Stimulated activated CD4-positive, alpha-beta T cell treated with anti-CD3 and anti-CD28 coated beads, TNF-alpha, amount 100 ng/mL, for 24 hours (primary cell): ENCODE measurements around the gene SESN2.
A peak's percentile ranks its signal among the peaks of the same experiment; 100 is the strongest.
"Not testable (repeated sequence)": the region's sequence is repeated elsewhere in the genome, so short reads cannot be mapped to it uniquely, and the experiment has no call there.

Experiments
- DNase-seq, 3 experiments: peaks; one replicate each; pipeline ENCODE4 v3.0.0-alpha.2; 2020; ENCODE audit warnings: low read depth in 3 of 3

SESN2 gene

DNA sequence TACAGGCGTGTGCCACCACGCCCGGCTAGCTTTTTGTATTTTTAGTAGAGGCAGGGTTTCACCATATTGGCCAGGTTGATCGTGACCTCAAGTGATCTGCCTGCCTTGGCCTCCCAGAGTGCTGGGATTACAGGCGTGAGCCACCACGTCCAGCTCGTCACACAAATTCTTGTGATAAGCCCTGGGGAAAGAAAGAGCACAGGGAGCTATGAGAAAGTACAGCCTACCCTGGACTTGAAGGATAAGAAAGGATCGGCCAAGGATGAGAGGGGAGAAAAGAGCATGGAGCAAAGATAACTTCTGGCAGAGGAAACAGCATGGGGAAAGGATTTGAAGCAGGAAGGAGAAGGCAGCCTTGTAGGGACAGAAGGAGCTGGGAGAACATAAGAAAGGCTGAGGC is 29.2 kb downstream of the SESN2 start:
- no peak for DNase-seq

- no peak for DNase-seq
Measured at GRCh38 chr1:28290851-28291250, 31.5 kb downstream of the SESN2 start.

GRCh38 chr1:28291711-28292110 is 32.4 kb downstream of the SESN2 start:
- DNase-seq, result no peak

DNA sequence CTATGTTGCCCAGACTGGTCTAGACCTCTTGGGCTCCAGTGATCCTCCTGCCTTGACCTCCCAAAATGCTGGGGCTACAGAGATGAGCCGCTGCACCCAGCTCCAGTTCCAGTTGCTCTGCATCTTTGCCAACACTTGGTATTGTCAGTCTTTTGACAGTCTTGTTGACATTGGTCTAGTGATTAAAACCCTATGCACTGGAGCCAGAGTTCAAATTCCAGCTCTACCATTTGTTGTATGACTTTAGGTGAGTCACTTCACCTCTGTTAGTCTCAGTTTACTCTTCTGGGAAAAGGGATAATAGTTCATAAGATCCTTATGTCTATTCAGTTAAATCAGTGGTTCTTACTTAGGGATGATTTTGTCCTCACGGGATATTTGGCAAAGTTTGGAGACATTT is 36.6 kb downstream of the SESN2 start:
- no peak for DNase-seq

DNA sequence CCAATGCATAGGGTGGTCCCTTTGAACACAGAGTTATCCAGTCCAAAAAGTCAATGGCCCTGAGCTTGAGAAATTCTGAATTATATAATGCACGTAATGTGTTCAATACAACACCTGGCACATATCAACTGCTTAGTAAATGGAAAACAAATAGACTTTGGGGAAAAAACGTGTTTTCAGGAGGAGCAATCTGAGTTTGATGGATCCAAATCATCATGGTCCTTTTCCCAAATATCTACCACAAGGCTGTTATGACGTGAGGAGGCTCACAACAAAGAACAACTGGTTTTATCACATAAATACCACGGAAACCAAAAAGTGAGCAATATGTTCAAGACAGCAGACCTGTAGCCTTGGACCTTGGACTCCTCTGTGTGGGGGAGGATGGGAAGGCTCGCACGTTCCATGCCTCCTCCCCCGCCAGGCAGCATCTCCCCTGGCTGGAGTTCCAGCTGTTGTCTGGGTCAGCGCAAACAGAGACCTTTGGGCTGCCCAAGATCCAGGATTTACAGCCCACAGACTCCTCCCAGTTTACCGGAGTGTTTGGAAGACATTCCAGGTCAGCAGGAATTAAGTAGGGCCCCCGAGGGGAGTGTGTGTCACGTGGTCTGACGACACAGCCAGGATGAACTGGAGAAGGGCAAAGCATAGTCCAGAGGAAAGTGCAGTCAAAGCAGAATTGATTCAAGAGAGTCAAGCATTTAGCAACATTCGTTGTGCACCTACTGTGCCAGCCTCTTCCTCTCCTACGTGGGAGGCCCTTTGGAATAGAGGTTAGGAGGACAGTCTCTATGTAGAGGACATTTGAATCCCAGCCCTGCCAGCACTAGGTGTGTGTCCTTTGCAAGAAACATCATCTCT is 37.3 kb downstream of the SESN2 start:
- DNase-seq, result no peak

- no peak for DNase-seq
Measured at GRCh38 chr1:28297826-28298225, 38.5 kb downstream of the SESN2 start.

DNA sequence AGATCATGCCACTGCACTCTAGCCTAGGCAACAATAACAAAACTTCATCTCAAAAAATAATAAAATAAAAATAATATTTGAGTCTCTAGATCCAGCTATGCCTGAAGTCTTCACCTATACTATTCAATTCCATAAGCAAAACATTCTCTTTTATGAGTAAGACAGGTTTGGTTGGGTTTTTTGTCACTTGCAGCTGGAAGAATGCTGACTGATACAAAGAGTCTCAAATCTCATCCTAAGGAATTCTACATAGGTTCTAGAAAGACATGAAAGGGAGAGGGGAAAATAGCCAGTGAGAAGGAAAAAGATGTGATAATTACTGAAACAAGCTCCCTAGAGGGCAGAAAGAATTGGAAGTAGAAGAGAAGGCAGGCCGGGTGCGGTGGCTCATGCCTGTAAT is 39.1 kb downstream of the SESN2 start:
- no peak for DNase-seq

DNA sequence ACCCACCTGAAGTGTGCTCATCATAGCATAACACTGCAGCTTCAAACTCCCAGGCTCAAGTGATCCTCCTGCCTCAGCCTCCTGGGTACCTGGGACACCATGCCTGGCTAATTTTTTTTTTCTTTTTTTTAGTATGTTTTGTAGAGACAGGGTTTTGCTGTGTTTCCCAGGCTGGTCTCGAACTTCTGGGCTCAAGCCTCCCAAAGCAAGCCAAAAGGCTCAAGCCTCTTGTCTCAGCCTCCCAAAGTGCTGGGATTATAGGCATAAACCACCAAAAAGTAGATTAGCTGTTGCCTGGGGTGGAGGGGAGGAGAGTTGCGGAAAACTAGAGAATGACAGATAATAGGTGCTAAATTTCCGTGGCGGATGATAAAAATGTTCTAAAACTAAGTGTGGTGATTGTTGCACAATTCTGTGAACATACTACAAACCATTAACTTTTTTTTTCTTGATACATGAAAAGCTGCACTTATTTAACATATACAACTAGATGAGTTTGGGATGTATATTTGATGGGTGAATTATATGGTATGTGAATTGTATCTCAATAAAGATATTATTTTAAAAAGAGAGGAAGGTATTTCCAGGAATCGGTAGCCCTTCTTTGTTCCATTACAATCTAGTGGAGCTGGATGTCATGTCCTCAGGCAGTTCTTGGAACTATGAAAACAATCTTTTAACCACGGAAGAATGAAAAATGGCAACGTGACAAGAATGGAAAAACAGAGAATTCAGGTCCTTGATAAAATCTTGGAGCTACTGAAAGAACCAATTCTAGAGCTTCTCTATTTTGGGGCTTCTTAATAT is 42.3 kb downstream of the SESN2 start:
- no peak for DNase-seq

DNA sequence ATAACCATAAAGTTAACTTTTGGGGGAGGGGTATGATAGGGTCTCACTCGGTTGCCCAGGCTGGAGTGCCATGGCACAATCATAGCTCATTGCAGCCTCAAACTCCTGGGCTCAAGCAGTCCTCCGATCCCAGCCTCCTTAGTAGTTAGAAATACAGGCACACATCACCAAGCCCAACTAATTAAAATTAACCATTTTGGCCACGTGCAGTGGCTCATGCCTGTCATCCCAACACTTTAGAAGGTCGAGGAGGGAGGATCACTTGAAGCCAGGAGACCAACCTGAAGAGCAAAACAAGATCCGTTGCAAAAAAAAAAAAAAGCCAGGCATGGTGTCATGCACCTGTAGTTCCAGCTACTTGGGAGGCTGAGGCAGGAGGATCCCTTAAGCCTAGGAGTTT is 42.9 kb downstream of the SESN2 start:
- DNase-seq, result no peak

GRCh38 chr1:28306301-28306949 is 47.1 kb downstream of the SESN2 start:
- no peak for DNase-seq

DNA sequence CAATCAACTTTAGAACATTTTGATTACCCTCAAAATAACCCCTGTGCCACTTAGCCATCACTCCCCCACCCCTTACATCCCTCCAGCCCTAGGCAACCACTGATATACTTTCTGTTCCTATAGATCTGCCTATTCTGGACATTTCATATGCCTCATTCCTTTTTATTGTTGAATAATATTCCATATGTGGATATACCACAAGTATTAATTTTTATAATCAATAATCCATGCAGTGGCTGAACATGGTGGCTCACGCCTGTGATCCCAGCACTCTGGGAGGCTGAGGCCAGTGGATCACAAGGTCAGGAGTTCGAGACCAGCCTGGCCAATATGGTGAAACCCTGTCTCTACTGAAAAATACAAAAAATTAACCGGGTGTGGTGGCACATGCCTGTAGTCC is 49.4 kb downstream of the SESN2 start:
- DNase-seq, result no peak

DNA sequence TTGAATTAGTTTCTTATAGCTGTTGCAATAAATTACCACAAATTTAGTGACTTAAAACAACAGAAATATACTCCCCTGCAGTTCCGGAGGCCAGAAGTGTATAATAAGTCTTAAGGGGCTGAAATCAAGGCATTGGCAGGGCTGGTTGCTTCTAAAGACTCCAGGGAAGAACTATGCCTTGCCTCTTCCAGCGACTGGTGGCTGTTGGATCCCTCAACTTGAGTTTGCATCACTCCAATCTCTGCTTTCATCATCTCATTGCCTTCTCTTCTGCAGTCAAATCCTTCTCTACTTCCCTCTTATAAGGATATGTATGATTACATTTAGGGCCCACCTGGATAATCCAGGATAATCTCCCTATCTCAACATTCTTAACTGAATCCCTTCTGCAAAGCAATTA is 50.4 kb downstream of the SESN2 start:
- DNase-seq, result no peak

DNA sequence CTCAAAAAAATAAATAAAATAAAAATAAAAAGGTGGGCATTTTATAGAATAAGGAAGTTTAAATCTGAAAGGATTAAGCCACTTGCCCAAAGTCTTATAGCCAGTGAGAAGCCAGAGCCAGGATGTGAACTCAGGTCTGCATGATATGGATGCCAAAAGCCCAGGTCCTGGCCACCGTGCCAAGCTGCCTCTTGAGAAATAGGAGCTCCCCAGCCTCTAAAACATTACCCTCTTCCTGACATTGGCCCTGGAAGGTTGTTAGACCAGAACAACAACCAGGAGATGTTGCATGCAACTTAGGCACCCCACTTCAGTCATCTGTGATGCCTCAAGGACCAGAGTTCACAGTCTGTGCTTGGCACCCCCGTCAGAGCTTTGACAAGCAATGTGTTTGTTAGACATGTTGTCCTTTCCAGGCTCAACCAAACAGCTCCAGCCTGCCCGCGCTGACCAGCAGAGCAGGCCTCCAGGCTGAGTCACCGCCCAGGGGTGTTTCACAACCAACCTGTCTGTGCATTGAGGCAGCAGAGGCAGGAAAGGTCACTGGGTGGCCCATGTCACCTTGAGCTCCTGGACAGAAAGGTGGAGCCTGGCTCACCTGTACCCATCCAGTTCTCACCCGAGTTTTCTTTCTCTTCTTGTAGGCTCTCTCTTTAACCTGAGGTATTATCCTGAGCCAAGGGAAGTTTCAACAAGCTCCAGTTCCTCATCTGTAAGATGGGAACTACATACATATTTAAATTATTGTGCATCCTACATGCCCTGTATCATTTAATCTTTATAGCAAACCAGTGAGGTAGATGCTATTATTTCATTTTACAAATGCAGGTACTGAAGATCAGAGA is 54.6 kb downstream of the SESN2 start:
- no peak for DNase-seq

DNA sequence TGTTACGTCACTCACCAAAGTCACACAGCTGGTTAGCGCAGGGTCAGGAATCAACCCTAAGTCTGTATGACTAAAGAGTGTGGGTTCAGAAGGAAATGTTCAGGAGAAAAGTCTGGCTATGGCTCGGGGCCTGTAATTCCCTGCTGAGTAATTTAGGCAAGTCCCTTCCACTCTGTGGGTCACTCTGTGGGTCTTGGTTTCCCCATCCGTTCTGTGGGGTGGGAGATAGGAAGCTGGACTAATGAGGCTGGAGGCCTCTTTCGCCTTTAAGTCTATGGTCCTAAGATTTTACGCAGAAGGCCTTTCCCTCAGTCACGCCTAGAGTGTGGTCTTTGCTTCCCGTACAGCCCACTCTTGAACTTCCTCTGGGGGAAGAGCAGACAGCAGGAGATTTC is 55.2 kb downstream of the SESN2 start:
- DNase-seq, result no peak

DNA sequence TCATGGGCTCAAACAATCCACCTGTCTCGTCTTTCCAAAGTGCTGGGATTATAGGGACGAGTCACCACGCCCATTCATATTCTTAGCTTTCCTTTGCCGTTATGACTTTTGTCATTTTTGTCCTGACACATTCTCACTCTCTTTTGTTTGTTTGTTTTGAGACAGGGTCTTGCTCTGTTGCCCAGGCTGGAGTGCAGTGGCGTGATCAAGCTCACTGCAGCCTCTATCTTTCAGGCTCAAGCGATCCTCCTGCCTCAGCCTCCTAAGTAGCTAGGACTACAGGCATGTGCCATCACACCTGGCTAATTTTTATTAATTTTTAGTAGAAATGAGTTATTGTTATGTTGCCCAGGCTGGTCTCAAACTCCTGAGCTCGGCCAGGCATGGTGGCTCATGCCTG is 57.7 kb downstream of the SESN2 start:
- DNase-seq, result no peak

DNA sequence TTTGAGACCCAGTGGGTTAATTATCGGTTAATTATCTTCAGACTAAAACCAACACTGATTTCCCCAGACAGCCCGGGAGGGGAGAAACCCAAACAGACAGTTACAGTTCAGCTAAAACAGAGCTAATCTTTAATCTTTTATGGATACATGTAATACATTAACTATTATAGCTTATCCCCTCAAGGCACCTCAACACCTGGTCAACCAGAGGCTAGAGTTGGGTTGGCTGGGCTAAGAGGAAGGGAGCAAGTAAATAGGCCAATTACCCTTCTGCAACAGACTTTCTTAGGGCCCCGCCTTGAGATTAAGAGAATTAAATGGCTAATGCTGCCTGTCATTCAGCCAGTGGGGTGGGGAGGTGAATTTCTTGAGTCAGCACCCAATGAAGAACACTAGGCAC is 62.9 kb downstream of the SESN2 start:
- DNase-seq, result no peak

DNA sequence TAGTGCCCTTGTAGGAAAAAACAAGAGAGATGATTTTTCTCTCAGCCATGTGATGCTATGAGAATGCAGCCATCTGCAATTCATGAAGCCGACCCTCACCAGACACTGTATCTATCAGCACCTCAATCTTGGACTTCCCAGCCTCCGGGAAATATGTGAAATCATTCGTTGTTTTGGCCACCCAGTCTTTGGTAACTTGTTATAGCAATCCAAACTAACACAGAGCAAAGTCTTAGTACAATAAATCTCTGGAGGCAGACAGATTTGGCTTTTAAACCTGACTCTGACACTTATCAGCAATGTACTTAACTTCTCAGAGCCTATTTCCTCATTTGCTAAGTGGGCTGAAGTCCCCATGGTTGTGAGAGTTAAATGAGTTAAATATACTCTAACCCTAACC is 64.4 kb downstream of the SESN2 start:
- DNase-seq, result no peak

GRCh38 chr1:28326515-28326914 is 67.2 kb downstream of the SESN2 start:
- no peak for DNase-seq

- DNase-seq, result no peak
Measured at GRCh38 chr1:28326984-28327383, 67.7 kb downstream of the SESN2 start.

GRCh38 chr1:28327431-28327830 is 68.1 kb downstream of the SESN2 start:
- not testable (repeated sequence) for DNase-seq

- peak in 1 of 3 experiments; percentile 9 for DNase-seq
Measured at GRCh38 chr1:28328228-28328648, 68.9 kb downstream of the SESN2 start.
